ENCODE data around the gene TRABD.
A peak's percentile ranks its signal among the peaks of the same experiment; 100 is the strongest.

The TRABD gene

DNA sequence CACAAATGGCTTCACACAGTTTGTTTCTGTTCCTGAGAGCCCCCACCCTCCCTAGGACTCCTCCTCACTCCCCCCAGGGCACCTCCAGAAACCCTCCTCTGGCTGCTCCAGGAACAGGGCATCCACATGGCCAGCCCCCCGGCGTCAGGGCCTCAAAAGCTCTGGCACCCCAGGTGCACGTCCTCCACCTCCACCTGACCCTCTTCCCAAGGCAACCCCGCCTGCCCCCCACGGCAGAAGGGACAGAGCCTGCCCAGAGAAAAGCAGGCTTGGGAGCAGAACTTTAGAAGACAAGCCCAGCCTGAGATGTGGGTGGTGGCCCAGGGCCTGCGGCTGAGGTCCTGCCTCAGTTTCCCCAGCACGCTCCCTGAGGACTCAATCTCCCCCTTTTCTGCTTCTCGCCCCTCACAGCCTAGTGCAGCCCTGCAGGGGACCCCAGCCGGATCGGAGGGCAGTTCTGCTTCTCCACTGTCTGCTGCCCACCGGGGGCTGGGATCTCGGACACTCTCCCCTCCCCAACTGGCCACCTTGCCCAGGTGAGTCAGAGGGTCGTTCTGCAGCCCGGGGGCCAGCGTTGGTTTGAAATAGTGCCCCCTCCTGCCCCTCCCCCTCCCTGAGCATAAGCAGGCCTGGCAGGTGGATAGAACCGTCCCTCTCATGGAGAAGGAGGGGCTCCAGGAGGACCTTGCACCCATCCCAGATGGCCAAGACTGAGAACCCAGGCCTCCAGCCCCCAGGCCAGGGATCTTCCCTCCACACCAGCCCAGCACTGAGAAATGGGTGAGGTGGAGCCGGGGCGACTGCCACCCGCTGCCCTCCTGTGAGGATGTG is 2.4 kb upstream of the TRABD start:
- DNase-seq (ENCODE audit: extremely low read depth, low read depth) = no peak
- TF ChIP-seq, protein P1, sequence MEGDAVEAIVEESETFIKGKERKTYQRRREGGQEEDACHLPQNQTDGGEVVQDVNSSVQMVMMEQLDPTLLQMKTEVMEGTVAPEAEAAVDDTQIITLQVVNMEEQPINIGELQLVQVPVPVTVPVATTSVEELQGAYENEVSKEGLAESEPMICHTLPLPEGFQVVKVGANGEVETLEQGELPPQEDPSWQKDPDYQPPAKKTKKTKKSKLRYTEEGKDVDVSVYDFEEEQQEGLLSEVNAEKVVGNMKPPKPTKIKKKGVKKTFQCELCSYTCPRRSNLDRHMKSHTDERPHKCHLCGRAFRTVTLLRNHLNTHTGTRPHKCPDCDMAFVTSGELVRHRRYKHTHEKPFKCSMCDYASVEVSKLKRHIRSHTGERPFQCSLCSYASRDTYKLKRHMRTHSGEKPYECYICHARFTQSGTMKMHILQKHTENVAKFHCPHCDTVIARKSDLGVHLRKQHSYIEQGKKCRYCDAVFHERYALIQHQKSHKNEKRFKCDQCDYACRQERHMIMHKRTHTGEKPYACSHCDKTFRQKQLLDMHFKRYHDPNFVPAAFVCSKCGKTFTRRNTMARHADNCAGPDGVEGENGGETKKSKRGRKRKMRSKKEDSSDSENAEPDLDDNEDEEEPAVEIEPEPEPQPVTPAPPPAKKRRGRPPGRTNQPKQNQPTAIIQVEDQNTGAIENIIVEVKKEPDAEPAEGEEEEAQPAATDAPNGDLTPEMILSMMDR (IDR thresholded peaks at IDR 0.05; ENCODE audit: low read depth, low read length) = no peak

DNA sequence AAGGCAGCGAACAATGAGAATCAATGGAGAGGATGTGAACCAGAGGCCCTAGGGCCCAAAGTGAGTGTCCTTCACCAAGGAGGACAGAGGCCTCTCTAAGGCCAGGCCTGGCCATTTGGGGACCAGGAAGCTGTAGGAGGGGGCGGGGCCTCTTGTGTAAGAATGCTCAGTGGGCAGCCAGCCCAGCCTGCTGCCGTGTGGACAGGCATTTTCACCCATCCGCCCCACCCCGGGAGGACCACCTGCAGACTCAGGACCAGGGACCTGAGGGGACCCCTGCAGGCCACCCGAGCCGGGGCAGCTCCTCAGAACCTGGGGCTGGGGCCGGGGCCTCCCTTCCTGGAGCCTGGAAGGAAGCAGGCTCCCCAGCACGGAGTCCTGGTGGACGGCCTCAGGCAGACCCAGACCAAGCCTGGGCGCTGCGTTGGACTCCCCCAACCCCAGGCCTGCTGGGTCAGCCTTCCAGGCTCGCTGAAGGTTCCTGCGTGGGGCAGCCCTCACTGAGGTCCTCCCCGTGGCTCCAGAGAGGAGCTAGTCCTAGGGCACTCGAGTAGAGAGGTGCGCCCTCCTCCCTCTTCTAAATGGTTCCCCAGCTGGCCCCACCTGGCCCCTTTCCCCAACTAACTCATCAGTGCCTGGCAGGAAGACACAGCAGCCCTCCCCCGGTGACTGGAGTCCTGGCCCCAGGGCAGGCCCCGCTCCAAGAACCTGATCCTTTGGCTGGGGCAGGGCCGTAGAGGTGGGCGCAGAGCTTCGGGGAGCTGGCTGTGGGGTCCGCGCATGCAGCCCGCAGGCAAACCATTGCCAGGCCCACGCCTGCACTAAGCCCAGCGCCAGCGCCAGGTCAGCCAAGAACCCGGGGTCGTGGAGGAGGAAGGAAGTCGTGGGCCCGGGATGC is 1.5 kb upstream of the TRABD start:
- TF ChIP-seq, protein P1 (IDR thresholded peaks at IDR 0.05; ENCODE audit: low read depth, low read length) = no peak
- peak; percentile 23 for DNase-seq (ENCODE audit: extremely low read depth, low read depth)

GRCh38 chr22:50184902-50185374 is 775 bp upstream of the TRABD start:
- TF ChIP-seq, protein P1 (IDR thresholded peaks at IDR 0.05; ENCODE audit: low read depth, low read length) = no peak
- DNase-seq (ENCODE audit: extremely low read depth, low read depth) = no peak

- TF ChIP-seq, protein P1 (IDR thresholded peaks at IDR 0.05; ENCODE audit: low read depth, low read length) = no peak
- DNase-seq (ENCODE audit: extremely low read depth, low read depth) = no peak
Observed at GRCh38 chr22:50186181-50186714, 535 bp downstream of the TRABD start.

- TF ChIP-seq, protein P1 (IDR thresholded peaks at IDR 0.05; ENCODE audit: low read depth, low read length) = no peak
- DNase-seq (ENCODE audit: extremely low read depth, low read depth) = no peak
Observed at GRCh38 chr22:50186761-50187523, 1.2 kb downstream of the TRABD start.

GRCh38 chr22:50188356-50188755 is 2.6 kb downstream of the TRABD start:
- TF ChIP-seq, protein P1 (IDR thresholded peaks at IDR 0.05; ENCODE audit: low read depth, low read length) = no peak
- no peak for DNase-seq (ENCODE audit: extremely low read depth, low read depth)
